Keratinocyte (primary cell): Measurements from ENCODE around the gene CNTNAP5. TPM values are rescaled to one million over a fixed set of nuclear protein-coding genes. Genes with fewer than 3 reads are reported as not detected.

Source experiments
- DNase-seq: peaks from one replicate; pipeline ENCODE4 v3.0.0-alpha.2; 2011; ENCODE audit warnings: low read depth, missing footprints, low spot score
- FAIRE-seq: peaks from 2 replicates; lab custom pipeline; 2011; peaks lifted over from hg19 to GRCh38; lab: Jason Lieb, UNC
- H2AFZ ChIP-seq: 2 replicates; pipeline ENCODE4 v1.6.0; 2012; ENCODE audit warnings: low read length, control low read depth, inconsistent platforms; ENCODE audit not compliant: control insufficient read depth
- H3K27ac ChIP-seq: 2 replicates; pipeline ENCODE4 v1.5.1; 2011; ENCODE audit warnings: low read length; ENCODE audit not compliant: control insufficient read depth, insufficient read depth
- H3K27me3 ChIP-seq: 3 replicates; pipeline ENCODE4 v1.6.0; 2011; ENCODE audit warnings: low read length; ENCODE audit not compliant: control insufficient read depth, insufficient read depth; ENCODE audit errors: extremely low read depth
- H3K36me3 ChIP-seq, 2 experiments: 2 replicates in 1 of 2; 3 replicates in 1 of 2; pipeline ENCODE4 v1.5.1; 2011; ENCODE audit warnings: low read length in 2 of 2, mild to moderate bottlenecking in 1 of 2; ENCODE audit not compliant: control insufficient read depth in 2 of 2, insufficient read depth in 2 of 2; ENCODE audit errors: extremely low read depth in 1 of 2
- H3K4me1 ChIP-seq: 3 replicates; pipeline ENCODE4 v1.5.1; 2011; ENCODE audit warnings: low read length; ENCODE audit not compliant: control insufficient read depth, insufficient read depth; ENCODE audit errors: extremely low read depth
- H3K4me2 ChIP-seq: 3 replicates; pipeline ENCODE4 v1.6.0; 2011; ENCODE audit warnings: low read depth, low read length; ENCODE audit not compliant: control insufficient read depth, insufficient read depth; ENCODE audit errors: extremely low read depth
- H3K4me3 ChIP-seq, 3 experiments: fragments of 200-600 bp in 1 of 3; sonication (generic) in 1 of 3; 2 replicates in 2 of 3; 3 replicates in 1 of 3; pipeline ENCODE4 v1.5.1; 2011 to 2016; ENCODE audit warnings: low read length in 3 of 3, mild to moderate bottlenecking in 3 of 3, control low read depth in 2 of 3, inconsistent platforms in 1 of 3, low read depth in 1 of 3, mixed read lengths in 1 of 3, mixed run types in 1 of 3, moderate library complexity in 1 of 3; ENCODE audit not compliant: control insufficient read depth in 2 of 3, insufficient read depth in 2 of 3; ENCODE audit errors: extremely low read depth in 1 of 3
- H3K79me2 ChIP-seq: 2 replicates; pipeline ENCODE4 v1.6.0; 2012; ENCODE audit warnings: low read length; ENCODE audit not compliant: control insufficient read depth, insufficient read depth
- H3K9ac ChIP-seq: 3 replicates; pipeline ENCODE4 v1.6.0; 2011; ENCODE audit warnings: low read length; ENCODE audit not compliant: control insufficient read depth, insufficient read depth; ENCODE audit errors: extremely low read depth
- H3K9me1 ChIP-seq: 3 replicates; pipeline ENCODE4 v1.6.0; 2011; ENCODE audit warnings: low read length; ENCODE audit not compliant: control insufficient read depth, insufficient read depth; ENCODE audit errors: extremely low read depth
- H3K9me3 ChIP-seq: 2 replicates; pipeline ENCODE4 v1.5.1; 2012; ENCODE audit warnings: low read depth, low read length; ENCODE audit not compliant: control insufficient read depth
- H4K20me1 ChIP-seq: 3 replicates; pipeline ENCODE4 v1.6.0; 2011; ENCODE audit warnings: low read length; ENCODE audit not compliant: control insufficient read depth, insufficient read depth; ENCODE audit errors: extremely low read depth
- EZH2 ChIP-seq: IDR thresholded peaks from one replicate; pipeline ENCODE4 v1.6.1; 2012; ENCODE audit warnings: inconsistent platforms, mild to moderate bottlenecking, low read length, moderate library complexity
- dilution Hi-C: fragments of 300-500 bp; cut with MboI; formaldehyde crosslinking; loops from one replicate; pipeline ENCODE4 v1.7.0; 2020; ENCODE audit warnings: low sequenced_read_pairs; ENCODE audit not compliant: extremely low pct_ligation_motif_present
- polyA plus RNA-seq, 5 experiments: library from polyadenylated mRNA; depleted of rRNA in 3 of 5; stranded (reverse) in 3 of 5; stranded (forward) in 1 of 5; unstranded in 1 of 5; fragments of >200 nt; gene quantifications; 1 replicate in 1 of 5; 2 replicates in 3 of 5; 3 replicates in 1 of 5; pipeline versions ENCODE4 v1.2.1 to v1.2.3, GENCODE V29; 2011 to 2012; ENCODE audit warnings: missing spikeins in 2 of 5, low read depth in 1 of 5, low replicate concordance in 1 of 5
- TF ChIP-seq, protein P1 (sequence below), 3 experiments: IDR thresholded peaks in 1 of 3; conservative IDR thresholded peaks in 1 of 3; optimal IDR thresholded peaks in 1 of 3; 2 replicates in 2 of 3; 3 replicates in 1 of 3; pipeline versions ENCODE3 to v1.5.1; 2011; ENCODE audit warnings: low read length in 3 of 3, mild to moderate bottlenecking in 3 of 3, moderate library complexity in 2 of 3, control low read depth in 1 of 3, inconsistent platforms in 1 of 3; ENCODE audit not compliant: insufficient read depth in 2 of 3; ENCODE audit errors: extremely low read depth in 1 of 3

CNTNAP5 gene
- polyA plus RNA-seq, 1 donor (not counting 4 experiments of a cell fraction or from before 2014, with no cell fraction given), result not detected

- no peak overlapping the region for H3K27ac ChIP-seq
- no peak overlapping the region for H3K4me2 ChIP-seq
- FAIRE-seq (no peak), DNase-seq (no peak)
- no peaks in the 10 kb centered on the region for H4K20me1 ChIP-seq
- dilution Hi-C loops, result no loop called here
- no peaks in the 10 kb centered on the region for H3K9me1 ChIP-seq
- H3K9me3 ChIP-seq, result no peaks in the 10 kb centered on the region
- no peaks in the 10 kb centered on the region for H3K36me3 ChIP-seq
- H3K4me1 ChIP-seq, result no peaks in the 10 kb centered on the region
- TF ChIP-seq, protein P1, sequence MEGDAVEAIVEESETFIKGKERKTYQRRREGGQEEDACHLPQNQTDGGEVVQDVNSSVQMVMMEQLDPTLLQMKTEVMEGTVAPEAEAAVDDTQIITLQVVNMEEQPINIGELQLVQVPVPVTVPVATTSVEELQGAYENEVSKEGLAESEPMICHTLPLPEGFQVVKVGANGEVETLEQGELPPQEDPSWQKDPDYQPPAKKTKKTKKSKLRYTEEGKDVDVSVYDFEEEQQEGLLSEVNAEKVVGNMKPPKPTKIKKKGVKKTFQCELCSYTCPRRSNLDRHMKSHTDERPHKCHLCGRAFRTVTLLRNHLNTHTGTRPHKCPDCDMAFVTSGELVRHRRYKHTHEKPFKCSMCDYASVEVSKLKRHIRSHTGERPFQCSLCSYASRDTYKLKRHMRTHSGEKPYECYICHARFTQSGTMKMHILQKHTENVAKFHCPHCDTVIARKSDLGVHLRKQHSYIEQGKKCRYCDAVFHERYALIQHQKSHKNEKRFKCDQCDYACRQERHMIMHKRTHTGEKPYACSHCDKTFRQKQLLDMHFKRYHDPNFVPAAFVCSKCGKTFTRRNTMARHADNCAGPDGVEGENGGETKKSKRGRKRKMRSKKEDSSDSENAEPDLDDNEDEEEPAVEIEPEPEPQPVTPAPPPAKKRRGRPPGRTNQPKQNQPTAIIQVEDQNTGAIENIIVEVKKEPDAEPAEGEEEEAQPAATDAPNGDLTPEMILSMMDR (optimal IDR thresholded peaks at IDR 0.05 in 1 of 3, IDR thresholded peaks at IDR 0.05 in 1 of 3, conservative IDR thresholded peaks at IDR 0.05 in 1 of 3; ENCODE audit: extremely low read depth in 1 of 3, insufficient read depth in 2 of 3, low read length in 3 of 3), result no peak
- no peak for TF ChIP-seq EZH2
- no peaks in the 10 kb centered on the region for H3K79me2 ChIP-seq
- no peak overlapping the region for H3K4me3 ChIP-seq
- no peak overlapping the region for H2AFZ ChIP-seq
- no peaks in the 10 kb centered on the region for H3K27me3 ChIP-seq
- H3K9ac ChIP-seq, result no peak overlapping the region
Measured at GRCh38 chr2:124571836-124572235, 546.7 kb downstream of the CNTNAP5 start.

- no peak for FAIRE-seq
- no peak overlapping the region for H2AFZ ChIP-seq
- no peak overlapping the region for H3K4me3 ChIP-seq
- H3K27me3 ChIP-seq, result no peaks in the 10 kb centered on the region
- H3K9me3 ChIP-seq, result no peaks in the 10 kb centered on the region
- H4K20me1 ChIP-seq, result no peaks in the 10 kb centered on the region
- H3K4me2 ChIP-seq, result no peak overlapping the region
- dilution Hi-C loops, result no loop called here
- no peaks in the 10 kb centered on the region for H3K79me2 ChIP-seq
- no peak for DNase-seq
- no peaks in the 10 kb centered on the region for H3K4me1 ChIP-seq
- H3K9ac ChIP-seq, result no peak overlapping the region
- no peaks in the 10 kb centered on the region for H3K36me3 ChIP-seq
- H3K27ac ChIP-seq, result no peak overlapping the region
- H3K9me1 ChIP-seq, result no peaks in the 10 kb centered on the region
- TF ChIP-seq, protein P1 (optimal IDR thresholded peaks at IDR 0.05 in 1 of 3, IDR thresholded peaks at IDR 0.05 in 1 of 3, conservative IDR thresholded peaks at IDR 0.05 in 1 of 3; ENCODE audit: extremely low read depth in 1 of 3, insufficient read depth in 2 of 3, low read length in 3 of 3), result no peak
- TF ChIP-seq EZH2, result no peak
Measured at GRCh38 chr2:124572934-124573634, 548.0 kb downstream of the CNTNAP5 start.
